Fibroblast of the aortic adventitia (primary cell): ENCODE measurements around the gene FOXK2. TPM values are rescaled to one million over a fixed set of nuclear protein-coding genes. Genes with fewer than 3 reads are reported as not detected.
A peak's percentile ranks its signal among the peaks of the same experiment; 100 is the strongest.

ENCODE experiments used
- DNase-seq: peaks from one replicate; pipeline ENCODE4 v3.0.0-alpha.2; 2010; ENCODE audit warnings: low read depth
- H3K4me3 ChIP-seq: 2 replicates; pipeline ENCODE4 v1.5.1; 2011; ENCODE audit warnings: low read depth, mild to moderate bottlenecking, control low read depth, low read length, moderate library complexity
- total RNA-seq: library from RNA; depleted of rRNA; stranded (reverse); fragments of >200 nt; gene quantifications from 2 replicates; pipeline ENCODE4 v1.2.3, GENCODE V29; 2012; ENCODE audit warnings: low replicate concordance
- TF ChIP-seq, protein P1 (sequence below): IDR thresholded peaks from 2 replicates; pipeline ENCODE4 v1.5.1; 2011; ENCODE audit warnings: mild to moderate bottlenecking, low read length, control low read depth, inconsistent platforms; ENCODE audit not compliant: insufficient read depth

Gene FOXK2
- total RNA-seq, 1 donor = 28.2 TPM

DNA sequence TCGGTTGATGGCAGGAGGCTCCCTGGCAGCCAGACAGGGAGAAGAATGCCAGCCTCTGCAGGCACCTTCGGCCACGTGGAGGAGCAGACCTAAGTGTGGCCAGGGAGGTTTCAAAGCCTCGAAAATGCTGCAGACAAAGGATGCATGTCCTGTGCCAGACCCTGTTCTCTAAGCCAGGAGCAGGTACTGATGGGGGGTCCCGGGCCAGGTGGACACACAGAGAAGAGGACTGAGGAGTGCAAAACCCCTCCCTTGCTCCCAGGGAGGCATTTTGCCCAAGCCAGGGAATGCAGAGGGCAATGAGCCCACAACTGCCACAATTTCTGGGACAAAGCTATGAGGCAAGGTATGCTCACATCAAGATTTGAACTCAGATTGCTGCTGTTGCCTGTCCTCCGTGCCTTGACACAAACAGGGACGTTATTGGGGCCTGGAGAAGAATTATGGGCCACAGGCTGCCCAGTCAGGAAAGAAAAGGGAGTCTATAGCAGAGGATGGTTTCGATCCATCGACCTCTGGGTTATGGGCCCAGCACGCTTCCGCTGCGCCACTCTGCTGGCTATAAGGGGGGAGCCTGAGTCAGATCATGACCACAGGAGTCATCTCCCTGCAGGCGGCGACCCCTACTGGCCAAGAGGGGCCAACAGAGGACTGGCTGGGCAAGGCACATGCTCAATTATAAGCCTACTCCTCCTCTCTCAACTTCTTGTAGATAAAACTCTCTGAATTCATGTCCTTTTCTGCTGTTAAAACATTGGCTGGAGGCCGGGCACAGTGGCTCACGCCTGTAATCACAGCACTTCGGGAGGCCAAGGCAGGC lies 25.1 kb upstream of the FOXK2 start:
- DNase-seq = peak; percentile 98
- TF ChIP-seq, protein P1, sequence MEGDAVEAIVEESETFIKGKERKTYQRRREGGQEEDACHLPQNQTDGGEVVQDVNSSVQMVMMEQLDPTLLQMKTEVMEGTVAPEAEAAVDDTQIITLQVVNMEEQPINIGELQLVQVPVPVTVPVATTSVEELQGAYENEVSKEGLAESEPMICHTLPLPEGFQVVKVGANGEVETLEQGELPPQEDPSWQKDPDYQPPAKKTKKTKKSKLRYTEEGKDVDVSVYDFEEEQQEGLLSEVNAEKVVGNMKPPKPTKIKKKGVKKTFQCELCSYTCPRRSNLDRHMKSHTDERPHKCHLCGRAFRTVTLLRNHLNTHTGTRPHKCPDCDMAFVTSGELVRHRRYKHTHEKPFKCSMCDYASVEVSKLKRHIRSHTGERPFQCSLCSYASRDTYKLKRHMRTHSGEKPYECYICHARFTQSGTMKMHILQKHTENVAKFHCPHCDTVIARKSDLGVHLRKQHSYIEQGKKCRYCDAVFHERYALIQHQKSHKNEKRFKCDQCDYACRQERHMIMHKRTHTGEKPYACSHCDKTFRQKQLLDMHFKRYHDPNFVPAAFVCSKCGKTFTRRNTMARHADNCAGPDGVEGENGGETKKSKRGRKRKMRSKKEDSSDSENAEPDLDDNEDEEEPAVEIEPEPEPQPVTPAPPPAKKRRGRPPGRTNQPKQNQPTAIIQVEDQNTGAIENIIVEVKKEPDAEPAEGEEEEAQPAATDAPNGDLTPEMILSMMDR = peak; percentile 94
- no peak overlapping the region for H3K4me3 ChIP-seq

DNA sequence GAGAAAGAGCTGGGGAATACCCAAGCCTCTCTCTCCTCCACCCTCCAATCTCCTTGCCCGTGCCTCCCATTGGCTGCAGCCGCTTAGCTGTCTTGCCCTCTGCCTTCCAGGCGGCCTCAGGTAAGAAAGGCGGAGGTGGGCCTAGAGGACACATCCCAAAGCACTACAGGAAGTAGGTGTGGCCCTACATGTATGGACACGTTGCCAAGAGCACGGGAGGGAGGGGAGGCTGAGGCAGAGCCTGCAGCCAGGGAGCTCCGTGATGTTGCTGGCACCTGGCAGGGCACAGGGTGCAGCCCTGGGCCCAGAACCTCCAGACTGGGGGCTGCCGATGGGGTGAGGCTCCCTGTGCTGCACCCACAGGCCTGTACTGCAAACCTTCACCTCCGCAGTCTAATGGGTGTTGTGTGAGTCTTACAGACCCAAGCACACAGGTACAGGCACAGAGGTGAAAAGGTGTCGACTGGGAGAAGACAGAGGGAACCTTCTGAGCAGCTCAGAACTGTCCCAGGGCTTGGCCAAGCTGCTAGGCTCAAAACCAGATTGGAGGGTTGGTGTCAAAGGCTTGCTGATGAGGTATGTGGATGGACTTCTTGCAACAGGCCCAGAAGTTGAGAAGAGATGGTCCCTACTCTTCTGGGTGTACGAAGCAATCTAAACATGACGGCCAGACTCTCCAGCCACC lies 23.5 kb upstream of the FOXK2 start:
- no peak overlapping the region for H3K4me3 ChIP-seq
- TF ChIP-seq, protein P1 = no peak
- DNase-seq = no peak

DNA sequence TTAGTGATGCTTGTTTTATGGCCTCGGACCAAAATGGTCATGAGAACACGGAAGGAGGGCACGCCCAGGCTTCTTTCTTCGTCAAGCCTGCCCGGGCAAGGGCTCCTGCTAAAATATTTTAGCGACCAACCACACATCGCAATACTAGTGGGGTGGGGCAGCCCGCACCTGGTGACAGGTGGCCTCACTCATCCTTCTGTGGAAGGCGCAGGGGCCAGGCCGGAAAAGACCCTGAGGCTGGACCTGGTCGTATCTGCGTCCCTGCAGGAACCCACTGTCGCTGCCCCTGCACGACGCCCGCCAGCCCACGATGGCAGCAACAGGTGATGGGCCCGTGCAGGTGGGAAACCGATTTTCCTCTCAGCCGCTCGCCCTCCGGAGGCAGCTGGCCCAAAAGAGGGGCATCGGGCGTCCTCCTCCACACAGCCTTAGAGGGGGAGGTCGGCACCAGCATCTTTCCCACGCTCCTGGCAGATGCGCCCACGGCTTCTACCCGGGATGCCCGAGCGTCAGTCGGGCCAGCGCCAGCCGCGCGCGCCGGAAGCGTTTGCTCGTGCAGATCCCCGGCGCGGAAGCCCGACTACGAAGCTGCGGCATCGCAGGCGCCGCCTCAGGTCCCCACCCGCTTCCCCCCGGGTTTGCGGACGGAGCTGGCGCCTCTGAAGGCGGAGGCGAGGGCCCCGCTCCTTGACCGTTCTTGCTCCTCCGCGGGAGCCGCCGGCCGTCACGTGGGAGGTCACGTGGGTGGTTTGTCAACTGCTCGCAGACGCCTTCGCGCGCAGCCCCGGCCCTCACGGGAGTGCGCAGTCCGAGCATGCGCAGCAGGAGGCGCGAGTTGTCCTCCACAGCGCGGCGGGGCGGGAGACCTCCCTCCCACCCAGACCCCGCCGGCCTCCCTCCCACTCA lies 22.8 kb upstream of the FOXK2 start:
- TF ChIP-seq, protein P1 = no peak
- H3K4me3 ChIP-seq = peak overlapping the region; percentile 68
- peak; percentile 92 for DNase-seq

DNA sequence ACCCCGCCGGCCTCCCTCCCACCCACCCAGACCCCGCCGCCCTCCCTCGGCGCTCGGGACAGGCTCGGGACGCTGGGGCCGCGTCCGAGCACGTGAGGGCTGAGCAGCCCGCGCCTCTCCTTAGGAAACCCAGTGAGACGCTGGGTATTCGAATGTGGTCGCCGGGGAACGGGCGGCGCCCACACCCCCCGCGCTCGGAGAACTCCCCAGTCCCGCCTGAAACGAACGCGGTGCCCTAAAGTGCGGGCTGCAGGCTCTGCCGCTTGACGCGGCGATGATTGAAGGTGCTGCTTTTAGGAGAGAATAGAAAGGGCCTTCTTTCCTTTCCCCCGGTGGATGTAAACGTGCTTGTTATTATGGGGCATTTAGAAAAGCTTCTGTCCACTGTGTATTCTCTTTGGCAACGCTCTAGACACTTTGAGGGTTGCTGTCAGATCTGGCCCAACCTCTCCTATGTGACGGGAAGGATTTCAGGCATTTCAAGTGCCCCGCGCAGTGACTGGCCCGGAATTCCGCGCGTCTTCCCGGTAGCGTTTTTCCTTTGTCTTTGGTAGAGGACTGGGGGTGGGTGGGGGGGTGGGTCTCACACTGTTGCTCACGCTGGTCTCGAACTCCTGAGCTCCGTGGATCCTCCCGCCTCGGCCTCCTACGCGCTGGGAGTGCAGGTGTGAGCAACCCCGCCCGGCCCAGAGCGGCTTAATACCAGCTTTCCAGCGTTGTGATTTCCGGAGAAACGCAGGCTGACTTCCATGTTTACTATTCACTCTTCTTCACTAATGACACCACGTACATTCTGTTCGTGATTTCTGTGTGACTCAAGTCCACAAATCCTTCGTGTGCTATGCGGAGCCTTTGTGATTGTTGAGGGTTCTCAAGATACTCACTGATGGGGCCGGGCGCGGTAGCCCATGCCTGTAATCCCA lies 21.8 kb upstream of the FOXK2 start:
- H3K4me3 ChIP-seq = peak overlapping the region; percentile 62
- TF ChIP-seq, protein P1 = no peak
- peak; percentile 31 for DNase-seq

DNA sequence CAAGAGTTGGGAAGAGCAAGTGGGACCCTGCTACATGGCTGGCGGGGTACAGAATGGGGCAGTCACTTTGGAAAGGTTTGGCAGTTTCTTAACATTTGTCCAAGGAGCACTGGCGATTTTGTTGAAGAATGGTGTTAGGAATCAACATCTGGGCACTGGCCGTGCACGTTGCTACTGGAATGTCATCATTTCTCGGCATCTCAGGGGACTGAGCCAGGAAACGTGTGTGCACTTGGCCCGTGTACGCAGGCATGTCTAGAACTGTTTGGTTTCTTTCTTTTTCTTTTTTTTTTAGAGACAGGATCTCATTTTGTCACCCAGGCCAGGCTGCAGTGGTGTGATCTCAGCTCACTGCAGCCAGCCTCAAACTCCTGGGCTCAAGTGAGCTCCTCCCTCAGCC lies 17.3 kb upstream of the FOXK2 start:
- H3K4me3 ChIP-seq = no peak overlapping the region
- peak; percentile 77 for DNase-seq
- TF ChIP-seq, protein P1 = no peak
